Ascending aorta (tissue), 2 donors: ENCODE results near the gene GALNT13. TPM values are rescaled to one million over a fixed set of nuclear protein-coding genes. Genes with fewer than 3 reads are reported as not detected.

ENCODE experiments used
- DNase-seq, 2 donors: peaks; one replicate each; pipeline ENCODE4 v3.0.0-alpha.2; 2019; ENCODE audit warnings: low spot score in 2 of 2
- H3K27ac ChIP-seq, 2 donors: fragments of 200-600 bp; sonication (generic); one replicate each; pipeline ENCODE4 v1.5.1; 2016 to 2017; ENCODE audit warnings: mild to moderate bottlenecking in 1 of 2
- H3K27me3 ChIP-seq: fragments of 200-600 bp; sonication (generic); one replicate; pipeline ENCODE4 v1.5.1; 2017
- H3K36me3 ChIP-seq, 2 donors: fragments of 200-600 bp; sonication (generic); one replicate each; pipeline ENCODE4 v1.5.1; 2016
- H3K4me1 ChIP-seq, 2 donors: fragments of 200-600 bp; sonication (generic); one replicate each; pipeline ENCODE4 v1.5.1; 2016 to 2017; ENCODE audit warnings: mild to moderate bottlenecking in 1 of 2
- H3K4me3 ChIP-seq, 2 donors: fragments of 200-600 bp; sonication (generic); one replicate each; pipeline ENCODE4 v1.5.1; 2016 to 2017; ENCODE audit warnings: mild to moderate bottlenecking in 1 of 2
- H3K9me3 ChIP-seq, 2 donors: fragments of 200-600 bp; sonication (generic); one replicate each; pipeline ENCODE4 v1.5.1; 2016
- CTCF ChIP-seq, 3 experiments: fragments of 200-600 bp in 2 of 3; fragments of 450-650 bp in 1 of 3; sonication (generic) in 2 of 3; IDR thresholded peaks; one replicate each; pipeline ENCODE4 v1.5.1; 2016 to 2019; ENCODE audit warnings: antibody characterized with exemption in 3 of 3, mild to moderate bottlenecking in 1 of 3, moderate library complexity in 1 of 3
- intact Hi-C: fragments of 100-400 bp; cut with DNase I; formaldehyde crosslinking; loops from one replicate; pipeline ENCODE4 v1.15.1; 2023
- total RNA-seq: library from RNA; depleted of rRNA; stranded (reverse); fragments of >200 nt; gene quantifications from one replicate; pipeline ENCODE4 v1.1.0, GENCODE V29; 2016

The GALNT13 gene
- total RNA-seq, result not detected

- Histone ChIP-seq H3K27me3 (no peaks in the 10 kb centered on the region), H3K27ac (no peak within 1 kb of the TSS), H3K4me3 (peak within 1 kb of the TSS; percentile 21 to 47), H3K36me3 (no peaks in the 10 kb centered on the region), H3K9me3 (no peaks in the 10 kb centered on the region), H3K4me1 (no peaks in the 10 kb centered on the region)
- no peak for DNase-seq
- no peak for TF ChIP-seq CTCF (IDR thresholded peaks at IDR 0.05)
- intact Hi-C loops, result no loop called here
Measured at GRCh38 chr2:153871231-153872221, at the start of gene GALNT13. Gene GALNT13 (plus strand): TSS chr2:153871922.

- Histone ChIP-seq H3K4me3 (no peak overlapping the region), H3K36me3 (no peaks in the 10 kb centered on the region), H3K9me3 (no peaks in the 10 kb centered on the region), H3K27me3 (no peaks in the 10 kb centered on the region), H3K4me1 (no peaks in the 10 kb centered on the region), H3K27ac (no peak overlapping the region)
- TF ChIP-seq CTCF (IDR thresholded peaks at IDR 0.05), result no peak
- no peak for DNase-seq
- intact Hi-C loops, result no loop called here
Measured at GRCh38 chr2:153823880-153824279, 47.8 kb upstream of the GALNT13 start.

GRCh38 chr2:153828335-153828734 lies 43.4 kb upstream of the GALNT13 start:
- no peak for DNase-seq
- H3K36me3 ChIP-seq, result no peaks in the 10 kb centered on the region
- H3K4me3 ChIP-seq, result no peak overlapping the region
- no peaks in the 10 kb centered on the region for H3K4me1 ChIP-seq
- no peaks in the 10 kb centered on the region for H3K27me3 ChIP-seq
- intact Hi-C loops, result no loop called here
- no peaks in the 10 kb centered on the region for H3K9me3 ChIP-seq
- TF ChIP-seq CTCF (IDR thresholded peaks at IDR 0.05), result no peak
- no peak overlapping the region for H3K27ac ChIP-seq

GRCh38 chr2:153834662-153835061 lies 37.1 kb upstream of the GALNT13 start:
- Histone ChIP-seq H3K4me1 (no peaks in the 10 kb centered on the region), H3K4me3 (no peak overlapping the region), H3K27me3 (no peaks in the 10 kb centered on the region), H3K27ac (no peak overlapping the region), H3K36me3 (no peaks in the 10 kb centered on the region), H3K9me3 (no peaks in the 10 kb centered on the region)
- DNase-seq, result no peak
- no peak for TF ChIP-seq CTCF (IDR thresholded peaks at IDR 0.05)
- intact Hi-C loops, result no loop called here

- Histone ChIP-seq H3K27me3 (no peaks in the 10 kb centered on the region), H3K4me3 (no peak overlapping the region), H3K4me1 (no peaks in the 10 kb centered on the region), H3K27ac (no peak overlapping the region), H3K9me3 (no peaks in the 10 kb centered on the region), H3K36me3 (no peaks in the 10 kb centered on the region)
- DNase-seq, result no peak
- TF ChIP-seq CTCF (IDR thresholded peaks at IDR 0.05), result no peak
- intact Hi-C loops, result no loop called here
Measured at GRCh38 chr2:153858250-153858649, 13.5 kb upstream of the GALNT13 start.
